ENCODE measurements around the gene BTF3L4.
"Not testable (repeated sequence)": the region's sequence is repeated elsewhere in the genome, so short reads cannot be mapped to it uniquely, and the experiment has no call there.

BTF3L4 gene

GRCh38 chr1:52056163-52056936, at the start of gene BTF3L4:
Gene BTF3L4 (plus strand): TSS chr1:52056295. CDS start chr1:52059848, 3,553 bp downstream.
- no peak for FAIRE-seq
- peak; percentile 95 for DNase-seq (ENCODE audit: low spot score)

- DNase-seq (ENCODE audit: low spot score) (no peak), FAIRE-seq (no peak)
Measured at GRCh38 chr1:52007215-52008002, 48.7 kb upstream of the BTF3L4 start.

GRCh38 chr1:52008071-52008809, 47.9 kb upstream of the BTF3L4 start:
- DNase-seq (ENCODE audit: low spot score) (no peak), FAIRE-seq (no peak)

GRCh38 chr1:52022133-52022532, 34.0 kb upstream of the BTF3L4 start:
- FAIRE-seq (no peak), DNase-seq (ENCODE audit: low spot score) (no peak)

GRCh38 chr1:52026278-52026677, 29.8 kb upstream of the BTF3L4 start:
- FAIRE-seq (no peak), DNase-seq (ENCODE audit: low spot score) (no peak)

- FAIRE-seq (no peak), DNase-seq (ENCODE audit: low spot score) (no peak)
Measured at GRCh38 chr1:52028328-52028727, 27.8 kb upstream of the BTF3L4 start.

- not testable (repeated sequence) for FAIRE-seq; DNase-seq (ENCODE audit: low spot score)
Measured at GRCh38 chr1:52028839-52029238, 27.3 kb upstream of the BTF3L4 start.

GRCh38 chr1:52032124-52032784, 23.8 kb upstream of the BTF3L4 start:
- no peak for DNase-seq (ENCODE audit: low spot score)
- FAIRE-seq = no peak

GRCh38 chr1:52032785-52033131, 23.3 kb upstream of the BTF3L4 start:
- DNase-seq (ENCODE audit: low spot score) (peak; percentile 26), FAIRE-seq (no peak)

GRCh38 chr1:52033190-52034049, 22.7 kb upstream of the BTF3L4 start, which contains the start of gene KTI12:
Gene KTI12 (minus strand): TSS chr1:52033810. CDS start chr1:52033761, 49 bp downstream.
- DNase-seq (ENCODE audit: low spot score) (peak; percentile 91), FAIRE-seq (no peak)

- FAIRE-seq (no peak), DNase-seq (ENCODE audit: low spot score) (no peak)
Measured at GRCh38 chr1:52034050-52034384, 22.1 kb upstream of the BTF3L4 start.

- FAIRE-seq = no peak
- no peak for DNase-seq (ENCODE audit: low spot score)
Measured at GRCh38 chr1:52037402-52037814, 18.7 kb upstream of the BTF3L4 start.

GRCh38 chr1:52037909-52038308, 18.2 kb upstream of the BTF3L4 start:
- FAIRE-seq = no peak
- DNase-seq (ENCODE audit: low spot score) = no peak

GRCh38 chr1:52041551-52042185, 14.4 kb upstream of the BTF3L4 start:
- DNase-seq (ENCODE audit: low spot score) = no peak
- FAIRE-seq = no peak

- DNase-seq (ENCODE audit: low spot score) (no peak), FAIRE-seq (no peak)
Measured at GRCh38 chr1:52045236-52045635, 10.9 kb upstream of the BTF3L4 start.

GRCh38 chr1:52045666-52046195, 10.4 kb upstream of the BTF3L4 start:
- not testable (repeated sequence) for DNase-seq (ENCODE audit: low spot score); FAIRE-seq

- not testable (repeated sequence) for FAIRE-seq; DNase-seq (ENCODE audit: low spot score)
Measured at GRCh38 chr1:52049337-52049736, 6.8 kb upstream of the BTF3L4 start.

- no peak for FAIRE-seq
Measured at GRCh38 chr1:52053862-52054261, 2.2 kb upstream of the BTF3L4 start.

GRCh38 chr1:52054496-52055065, 1.5 kb upstream of the BTF3L4 start:
- no peak for FAIRE-seq
- no peak for DNase-seq (ENCODE audit: low spot score)

More at GRCh38 chr1:52053862-52054261, 2.2 kb upstream of the BTF3L4 start:
- no peak for DNase-seq (ENCODE audit: low spot score)

All from urothelium cell line (cell line).